Smooth muscle cell (in vitro differentiated cells): ENCODE results near the gene VIPR2. TPM values are rescaled to one million over a fixed set of nuclear protein-coding genes. Genes with fewer than 3 reads are reported as not detected.

Experiments used
- DNase-seq: peaks from one replicate; lab custom pipeline; 2025; ENCODE audit not compliant: unreplicated experiment; lab: John Stamatoyannopoulos, UW
- H2AFZ ChIP-seq: fragments of 200-600 bp; sonication (generic); 2 replicates; pipeline ENCODE4 v1.6.0; 2016; ENCODE audit warnings: antibody characterized with exemption, low read depth, mild to moderate bottlenecking
- H3F3A ChIP-seq: fragments of 200-600 bp; sonication (generic); 2 replicates; pipeline ENCODE4 v1.6.0; 2017; ENCODE audit warnings: antibody characterized with exemption, low read depth
- H3K27ac ChIP-seq: fragments of 200-600 bp; sonication (generic); 2 replicates; pipeline ENCODE4 v1.5.1; 2016; ENCODE audit warnings: low read depth, mild to moderate bottlenecking
- H3K27me3 ChIP-seq: fragments of 200-600 bp; sonication (generic); 2 replicates; pipeline ENCODE4 v1.6.1; 2016; ENCODE audit warnings: low read depth, mild to moderate bottlenecking
- H3K36me3 ChIP-seq: fragments of 200-600 bp; sonication (generic); 2 replicates; pipeline ENCODE4 v1.5.1; 2016; ENCODE audit warnings: low read depth
- H3K4me1 ChIP-seq: fragments of 200-600 bp; sonication (generic); 2 replicates; pipeline ENCODE4 v1.5.1; 2016; ENCODE audit warnings: low read depth
- H3K4me2 ChIP-seq: fragments of 200-600 bp; sonication (generic); 2 replicates; pipeline ENCODE4 v1.6.0; 2016; ENCODE audit warnings: mild to moderate bottlenecking
- H3K4me3 ChIP-seq: fragments of 200-600 bp; sonication (generic); 2 replicates; pipeline ENCODE4 v1.5.1; 2016; ENCODE audit warnings: mild to moderate bottlenecking
- H3K79me2 ChIP-seq: fragments of 200-600 bp; sonication (generic); 2 replicates; pipeline ENCODE4 v1.6.0; 2016; ENCODE audit warnings: low read depth, mild to moderate bottlenecking
- H3K9ac ChIP-seq: fragments of 200-600 bp; sonication (generic); 2 replicates; pipeline ENCODE4 v1.6.0; 2016; ENCODE audit warnings: low read depth
- H3K9me3 ChIP-seq: fragments of 200-600 bp; sonication (generic); replicated peaks from 2 replicates; pipeline ENCODE4 v1.5.1; 2016; ENCODE audit warnings: low read depth
- H4K20me1 ChIP-seq: fragments of 200-600 bp; sonication (generic); 2 replicates; pipeline ENCODE4 v1.6.0; 2016; ENCODE audit warnings: low read depth
- WGBS: methylation state at CpG from one replicate; pipeline ENCODE4 v1.1.7; 2016; ENCODE audit warnings: low lambda C conversion rate; 5-methylcytosine and 5-hydroxymethylcytosine counted together
- polyA plus RNA-seq: library from polyadenylated mRNA; unstranded; fragments of >200 nt; fragmentation: Nextera tagmentation; extraction: Ambion mirVana; gene quantifications from 2 replicates; pipeline ENCODE4 v1.2.1, GENCODE V29; 2016
- total RNA-seq: library from RNA; depleted of rRNA; stranded (reverse); fragments of >200 nt; gene quantifications from 2 replicates; pipeline ENCODE4 v1.2.3, GENCODE V29; 2014
- TF ChIP-seq, protein P1 (sequence below): fragments of 200-600 bp; sonication (generic); IDR thresholded peaks from 2 replicates; pipeline ENCODE4 v1.5.1; 2017; ENCODE audit warnings: borderline replicate concordance, mild to moderate bottlenecking, antibody characterized with exemption; ENCODE audit not compliant: insufficient read depth, poor library complexity, severe bottlenecking

The VIPR2 gene
- total and polyA plus RNA-seq, 2 experiments from 2014 or later, result not detected

DNA sequence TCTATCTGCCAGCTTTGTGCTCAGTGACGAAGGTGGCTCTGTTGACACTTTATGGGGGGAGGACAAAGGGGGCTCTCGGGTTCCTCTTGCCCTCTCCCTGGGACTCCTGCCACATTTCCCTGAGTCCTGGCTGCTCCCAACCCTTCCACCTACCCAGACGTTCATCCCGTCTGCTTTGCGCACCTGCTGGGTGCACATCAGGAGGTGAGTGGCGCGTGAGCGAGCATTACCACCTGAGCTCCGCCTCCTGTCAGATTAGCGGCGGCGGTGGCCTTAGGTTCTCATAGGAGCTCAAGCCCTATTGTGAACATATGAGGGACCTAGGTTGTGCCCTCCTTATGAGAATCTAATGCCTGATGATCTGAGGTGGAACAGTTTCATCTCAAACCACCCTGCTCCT lies 151.1 kb downstream of the VIPR2 start:
- Histone ChIP-seq H3K79me2 (no peaks in the 10 kb centered on the region), H3K4me3 (no peak overlapping the region), H3K27ac (no peak overlapping the region), H3K4me2 (no peak overlapping the region), H2AFZ (no peak overlapping the region), H3F3A (no peaks in the 10 kb centered on the region), H3K4me1 (no peaks in the 10 kb centered on the region), H3K9me3 (no peaks in the 10 kb centered on the region), H4K20me1 (no peaks in the 10 kb centered on the region), H3K9ac (no peak overlapping the region), H3K36me3 (no peaks in the 10 kb centered on the region), H3K27me3 (peaks cover 72% of the 10 kb centered on the region)
- TF ChIP-seq, protein P1, sequence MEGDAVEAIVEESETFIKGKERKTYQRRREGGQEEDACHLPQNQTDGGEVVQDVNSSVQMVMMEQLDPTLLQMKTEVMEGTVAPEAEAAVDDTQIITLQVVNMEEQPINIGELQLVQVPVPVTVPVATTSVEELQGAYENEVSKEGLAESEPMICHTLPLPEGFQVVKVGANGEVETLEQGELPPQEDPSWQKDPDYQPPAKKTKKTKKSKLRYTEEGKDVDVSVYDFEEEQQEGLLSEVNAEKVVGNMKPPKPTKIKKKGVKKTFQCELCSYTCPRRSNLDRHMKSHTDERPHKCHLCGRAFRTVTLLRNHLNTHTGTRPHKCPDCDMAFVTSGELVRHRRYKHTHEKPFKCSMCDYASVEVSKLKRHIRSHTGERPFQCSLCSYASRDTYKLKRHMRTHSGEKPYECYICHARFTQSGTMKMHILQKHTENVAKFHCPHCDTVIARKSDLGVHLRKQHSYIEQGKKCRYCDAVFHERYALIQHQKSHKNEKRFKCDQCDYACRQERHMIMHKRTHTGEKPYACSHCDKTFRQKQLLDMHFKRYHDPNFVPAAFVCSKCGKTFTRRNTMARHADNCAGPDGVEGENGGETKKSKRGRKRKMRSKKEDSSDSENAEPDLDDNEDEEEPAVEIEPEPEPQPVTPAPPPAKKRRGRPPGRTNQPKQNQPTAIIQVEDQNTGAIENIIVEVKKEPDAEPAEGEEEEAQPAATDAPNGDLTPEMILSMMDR, result no peak
- DNase-seq, result no peak
- WGBS, result 86% methylated on average over 12 of the region's 12 CpGs

DNA sequence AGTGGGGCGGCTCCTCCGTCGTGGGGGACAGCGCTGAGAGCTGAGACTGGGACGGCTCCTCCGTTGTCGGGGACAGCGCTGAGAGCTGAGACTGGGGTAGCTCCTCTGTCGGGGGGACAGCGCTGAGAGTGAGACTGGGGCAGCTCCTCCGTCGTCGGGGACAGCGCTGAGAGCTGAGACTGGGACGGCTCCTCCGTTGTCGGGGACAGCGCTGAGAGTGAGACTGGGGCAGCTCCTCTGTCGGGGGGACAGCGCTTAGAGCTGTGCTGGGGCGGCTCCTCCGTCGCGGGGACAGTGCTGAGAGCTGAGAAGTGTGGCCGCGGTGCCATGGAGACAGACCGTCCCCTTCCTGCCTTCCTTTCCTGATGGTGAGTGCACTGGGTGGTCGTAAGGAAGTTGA lies 151.9 kb downstream of the VIPR2 start:
- Histone ChIP-seq H3K27ac (no peak overlapping the region), H3K27me3 (peaks cover 72% of the 10 kb centered on the region), H3K9ac (no peak overlapping the region), H2AFZ (no peak overlapping the region), H3F3A (no peaks in the 10 kb centered on the region), H4K20me1 (no peaks in the 10 kb centered on the region), H3K79me2 (no peaks in the 10 kb centered on the region), H3K4me2 (no peak overlapping the region), H3K9me3 (no peaks in the 10 kb centered on the region), H3K4me3 (no peak overlapping the region), H3K36me3 (no peaks in the 10 kb centered on the region), H3K4me1 (no peaks in the 10 kb centered on the region)
- no peak for DNase-seq
- 24% methylated on average over 24 of the region's 28 CpGs for WGBS
- TF ChIP-seq, protein P1, result no peak

DNA sequence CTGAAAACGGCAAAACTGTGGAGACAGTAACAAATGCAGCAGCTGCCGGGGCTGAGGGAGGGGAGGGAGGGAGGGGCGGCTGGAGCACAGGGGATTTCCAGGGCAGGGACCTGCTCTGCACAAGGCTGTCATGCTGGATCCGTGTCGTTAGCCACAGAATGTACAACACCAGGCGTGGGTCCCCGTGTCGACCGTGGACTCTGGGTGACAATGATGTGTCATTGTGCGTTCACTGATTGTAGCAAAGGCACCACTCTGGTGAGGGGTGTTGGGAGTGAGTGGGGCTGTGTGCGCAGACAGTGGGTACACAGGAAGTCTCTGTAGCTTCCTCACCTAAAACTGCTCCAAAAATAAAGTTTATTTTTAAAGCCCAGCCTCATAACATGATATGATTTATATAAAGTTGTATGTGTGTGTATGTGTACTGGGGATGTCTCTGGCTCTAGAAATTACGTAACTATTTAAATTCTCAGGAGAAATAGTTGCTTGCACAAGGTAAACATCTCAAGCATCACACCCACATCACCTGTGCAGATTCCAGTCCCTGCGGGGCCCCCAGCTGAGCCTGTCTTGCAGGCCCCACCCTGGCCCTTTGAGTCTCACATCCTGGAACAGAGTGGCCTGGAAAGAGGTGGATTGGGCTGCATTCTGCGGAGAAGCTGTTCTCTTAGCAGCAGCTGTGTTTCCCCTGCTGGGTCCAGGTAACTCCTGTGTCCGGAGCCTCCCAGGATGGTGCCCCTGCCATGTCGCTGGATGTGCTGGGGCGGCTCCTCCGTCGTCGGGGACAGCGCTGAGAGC lies 152.6 kb downstream of the VIPR2 start:
- no peaks in the 10 kb centered on the region for H3K4me1 ChIP-seq
- WGBS, result 65% methylated on average over 21 of the region's 21 CpGs
- DNase-seq, result no peak
- TF ChIP-seq, protein P1, result no peak
- H3K9ac ChIP-seq, result no peak overlapping the region
- H3K9me3 ChIP-seq, result no peaks in the 10 kb centered on the region
- no peaks in the 10 kb centered on the region for H3K36me3 ChIP-seq
- H2AFZ ChIP-seq, result no peak overlapping the region
- H3K79me2 ChIP-seq, result no peaks in the 10 kb centered on the region
- peaks cover 68% of the 10 kb centered on the region for H3K27me3 ChIP-seq
- H3K4me3 ChIP-seq, result no peak overlapping the region
- H3K27ac ChIP-seq, result no peak overlapping the region
- H3K4me2 ChIP-seq, result no peak overlapping the region
- no peaks in the 10 kb centered on the region for H3F3A ChIP-seq
- no peaks in the 10 kb centered on the region for H4K20me1 ChIP-seq

DNA sequence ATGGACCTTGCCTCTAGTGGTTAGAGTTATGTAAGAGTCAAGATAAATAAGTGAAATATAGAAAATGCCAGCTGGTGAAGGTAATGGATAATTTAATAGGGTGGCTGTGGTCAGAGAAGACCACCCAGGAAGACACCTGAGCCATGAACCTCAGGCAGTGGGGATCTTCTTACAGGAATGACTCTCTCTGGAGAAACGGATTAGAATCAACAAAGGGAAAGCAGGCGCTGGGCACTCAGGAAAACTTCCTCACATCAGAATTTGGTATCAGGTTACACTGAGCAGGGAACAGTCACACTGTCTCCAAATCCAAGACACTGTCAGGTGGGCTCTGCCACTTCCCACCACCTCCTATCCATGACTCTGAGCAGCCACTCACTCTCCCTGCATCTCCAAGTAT lies 155.7 kb downstream of the VIPR2 start:
- DNase-seq, result no peak
- Histone ChIP-seq H2AFZ (no peak overlapping the region), H3K27ac (no peak overlapping the region), H3F3A (no peaks in the 10 kb centered on the region), H3K4me1 (no peaks in the 10 kb centered on the region), H3K36me3 (no peaks in the 10 kb centered on the region), H3K9me3 (no peaks in the 10 kb centered on the region), H4K20me1 (no peaks in the 10 kb centered on the region), H3K79me2 (no peaks in the 10 kb centered on the region), H3K4me3 (no peak overlapping the region), H3K27me3 (peaks cover 41% of the 10 kb centered on the region), H3K4me2 (no peak overlapping the region), H3K9ac (no peak overlapping the region)
- WGBS, result 73% methylated on average over 2 of the region's 2 CpGs
- TF ChIP-seq, protein P1, result no peak
